T-helper 2 cell treated with Interferon-gamma antibody and Interleukin-4, amounts not matched to agents 5 μg/mL and 100 μg/mL, for 36 hours (primary cell): Measurements from ENCODE around the gene NEK8.

Experiments used
- DNase-seq: peaks from one replicate; pipeline ENCODE4 v3.0.0; 2021; ENCODE audit warnings: low spot score
- H3K27ac Mint-ChIP-seq: one replicate; pipeline ENCODE4 v1.8.0; 2021; ENCODE audit warnings: mild to moderate bottlenecking, mixed read lengths
- H3K27me3 Mint-ChIP-seq: one replicate; pipeline ENCODE4 v1.8.0; 2021; ENCODE audit warnings: low read depth, mixed read lengths
- H3K36me3 Mint-ChIP-seq: one replicate; pipeline ENCODE4 v1.8.0; 2021; ENCODE audit warnings: low read depth, mixed read lengths
- H3K4me1 Mint-ChIP-seq: one replicate; pipeline ENCODE4 v1.8.0; 2021; ENCODE audit warnings: low read depth, mixed read lengths
- H3K4me3 Mint-ChIP-seq: one replicate; pipeline ENCODE4 v1.8.0; 2022; ENCODE audit warnings: mild to moderate bottlenecking, moderate library complexity, mixed read lengths
- H3K9me3 Mint-ChIP-seq: one replicate; pipeline ENCODE4 v1.8.0; 2021; ENCODE audit warnings: mixed read lengths

The NEK8 gene

GRCh38 chr17:28749516-28750177, 21.1 kb downstream of the NEK8 start:
- H3K36me3 Mint-ChIP-seq: peaks cover 13% of the 10 kb centered on the region

DNA sequence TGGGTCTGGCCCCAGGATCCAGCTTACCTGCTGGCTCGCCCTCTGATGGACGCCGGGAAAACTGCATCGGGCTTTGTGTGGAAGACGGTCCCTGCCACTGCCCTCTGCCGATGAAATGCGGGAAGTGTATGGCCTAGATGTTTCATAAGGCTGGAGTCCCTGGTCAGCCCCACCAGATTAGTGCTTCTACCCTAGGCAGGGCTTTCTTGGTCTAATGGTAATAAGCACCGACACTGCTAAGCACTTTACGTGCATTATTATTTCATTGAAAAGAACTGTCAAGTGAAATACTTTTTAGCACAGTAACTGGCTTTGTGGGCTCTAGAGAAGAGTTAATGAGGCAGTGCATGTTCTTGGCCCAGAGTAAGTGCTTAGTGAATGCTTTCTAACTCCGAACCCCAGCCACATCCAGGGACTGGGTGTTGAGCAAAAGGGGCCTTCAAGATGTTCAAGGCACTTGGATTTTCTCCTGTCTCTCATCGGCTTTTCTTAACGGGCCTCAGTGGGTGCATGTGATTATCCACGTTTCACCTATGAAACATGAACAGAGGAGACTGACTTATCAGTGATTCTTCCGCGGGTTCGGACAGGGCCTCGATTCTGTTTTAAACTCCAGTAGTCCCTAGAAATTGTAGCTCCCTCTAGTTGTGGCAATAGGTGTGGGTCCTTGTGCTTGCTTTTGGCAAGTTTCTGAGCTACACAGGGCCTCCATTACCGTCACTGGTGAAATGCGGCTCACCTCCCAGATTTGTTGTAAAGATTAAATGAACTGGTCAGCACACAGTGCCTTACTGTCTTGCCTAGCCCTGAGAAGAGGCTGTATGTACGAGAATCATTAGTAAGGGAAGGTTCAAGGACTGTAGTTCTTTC, 21.8 kb downstream of the NEK8 start:
- no peak overlapping the region for H3K27ac Mint-ChIP-seq
- no peak overlapping the region for H3K4me3 Mint-ChIP-seq
- H3K36me3 Mint-ChIP-seq: peaks cover 13% of the 10 kb centered on the region
- peak; percentile 85 for DNase-seq
- no peaks in the 10 kb centered on the region for H3K9me3 Mint-ChIP-seq
- H3K27me3 Mint-ChIP-seq: no peaks in the 10 kb centered on the region
- peaks cover 8% of the 10 kb centered on the region for H3K4me1 Mint-ChIP-seq

More at GRCh38 chr17:28749516-28750177, 21.1 kb downstream of the NEK8 start:
- no peak for DNase-seq
- no peaks in the 10 kb centered on the region for H3K27me3 Mint-ChIP-seq
- no peaks in the 10 kb centered on the region for H3K9me3 Mint-ChIP-seq
- peaks cover 10% of the 10 kb centered on the region for H3K4me1 Mint-ChIP-seq
- no peak overlapping the region for H3K4me3 Mint-ChIP-seq
- H3K27ac Mint-ChIP-seq: no peak overlapping the region

DNA sequence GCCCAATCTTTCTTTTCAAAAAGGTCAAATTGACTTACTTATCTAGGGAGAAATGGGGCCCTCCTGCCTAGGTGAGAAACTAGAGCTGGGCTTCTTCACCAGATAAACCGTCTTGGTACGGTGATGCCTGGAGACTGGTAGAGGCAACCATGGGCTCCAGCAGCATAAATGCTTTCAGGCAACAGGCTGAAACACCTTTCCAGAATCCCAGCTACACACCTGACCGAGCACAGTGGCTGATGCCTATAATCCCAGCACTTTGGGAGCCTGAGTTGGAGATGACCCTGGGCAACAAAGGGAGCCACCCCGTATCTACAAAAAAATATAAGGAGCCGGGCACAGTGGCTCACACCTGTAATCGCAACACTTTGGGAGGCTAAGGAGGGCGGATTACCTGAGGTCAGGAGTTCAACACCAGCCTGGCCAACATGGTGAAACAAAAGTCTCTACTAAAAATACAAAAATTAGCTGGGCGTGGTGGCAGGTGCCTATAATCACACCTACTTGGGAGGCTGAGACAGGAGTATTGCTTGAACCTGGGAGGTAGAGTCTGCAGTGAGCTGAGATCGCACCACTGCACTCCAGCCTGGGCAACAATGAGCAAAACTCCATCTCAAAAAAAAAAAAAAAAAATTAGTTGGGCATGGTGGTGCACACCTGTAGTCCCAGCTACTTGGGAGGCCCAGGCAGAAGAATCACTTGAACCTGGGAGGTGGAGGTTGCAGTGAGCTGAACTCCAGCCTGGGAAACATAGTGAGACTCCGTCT, 23.2 kb downstream of the NEK8 start:
- no peaks in the 10 kb centered on the region for H3K27me3 Mint-ChIP-seq
- H3K36me3 Mint-ChIP-seq: peaks cover 13% of the 10 kb centered on the region
- no peak overlapping the region for H3K27ac Mint-ChIP-seq
- no peak overlapping the region for H3K4me3 Mint-ChIP-seq
- H3K4me1 Mint-ChIP-seq: peaks cover 2% of the 10 kb centered on the region
- no peak for DNase-seq
- H3K9me3 Mint-ChIP-seq: no peaks in the 10 kb centered on the region

DNA sequence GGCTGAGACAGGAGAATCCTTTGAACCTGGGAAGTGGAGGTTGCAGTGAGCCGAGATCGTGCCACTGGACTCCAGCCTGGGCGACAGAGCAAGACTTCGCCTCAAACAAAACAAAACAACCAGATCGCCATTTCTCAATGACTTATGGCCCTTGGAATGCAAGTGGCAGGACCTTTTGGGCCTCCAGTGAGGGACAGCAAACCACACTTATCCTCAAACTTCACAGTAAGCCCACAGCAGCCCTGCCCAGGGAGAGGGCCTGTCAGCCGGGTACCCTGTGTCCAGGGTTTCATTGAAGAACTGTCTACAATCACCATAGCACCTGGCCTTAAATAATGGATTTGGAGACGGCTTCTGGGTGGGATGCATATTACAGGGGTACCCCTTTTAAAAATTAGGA, 26.9 kb downstream of the NEK8 start:
- H3K27me3 Mint-ChIP-seq: no peaks in the 10 kb centered on the region
- DNase-seq: no peak
- H3K4me1 Mint-ChIP-seq: no peaks in the 10 kb centered on the region
- no peak overlapping the region for H3K4me3 Mint-ChIP-seq
- H3K27ac Mint-ChIP-seq: no peak overlapping the region
- H3K9me3 Mint-ChIP-seq: no peaks in the 10 kb centered on the region
- H3K36me3 Mint-ChIP-seq: peaks cover 14% of the 10 kb centered on the region

- H3K4me1 Mint-ChIP-seq: no peaks in the 10 kb centered on the region
- H3K27me3 Mint-ChIP-seq: no peaks in the 10 kb centered on the region
- no peak overlapping the region for H3K27ac Mint-ChIP-seq
- no peak overlapping the region for H3K4me3 Mint-ChIP-seq
- no peak for DNase-seq
- no peaks in the 10 kb centered on the region for H3K9me3 Mint-ChIP-seq
- peaks cover 14% of the 10 kb centered on the region for H3K36me3 Mint-ChIP-seq
Observed at GRCh38 chr17:28756049-28756804, 27.6 kb downstream of the NEK8 start.

GRCh38 chr17:28758411-28759121, 30.0 kb downstream of the NEK8 start:
- Mint-ChIP-seq H3K4me1 (peaks cover 4% of the 10 kb centered on the region), H3K4me3 (no peak overlapping the region), H3K36me3 (peaks cover 18% of the 10 kb centered on the region), H3K27ac (no peak overlapping the region), H3K9me3 (no peaks in the 10 kb centered on the region), H3K27me3 (no peaks in the 10 kb centered on the region)
- DNase-seq: no peak

DNA sequence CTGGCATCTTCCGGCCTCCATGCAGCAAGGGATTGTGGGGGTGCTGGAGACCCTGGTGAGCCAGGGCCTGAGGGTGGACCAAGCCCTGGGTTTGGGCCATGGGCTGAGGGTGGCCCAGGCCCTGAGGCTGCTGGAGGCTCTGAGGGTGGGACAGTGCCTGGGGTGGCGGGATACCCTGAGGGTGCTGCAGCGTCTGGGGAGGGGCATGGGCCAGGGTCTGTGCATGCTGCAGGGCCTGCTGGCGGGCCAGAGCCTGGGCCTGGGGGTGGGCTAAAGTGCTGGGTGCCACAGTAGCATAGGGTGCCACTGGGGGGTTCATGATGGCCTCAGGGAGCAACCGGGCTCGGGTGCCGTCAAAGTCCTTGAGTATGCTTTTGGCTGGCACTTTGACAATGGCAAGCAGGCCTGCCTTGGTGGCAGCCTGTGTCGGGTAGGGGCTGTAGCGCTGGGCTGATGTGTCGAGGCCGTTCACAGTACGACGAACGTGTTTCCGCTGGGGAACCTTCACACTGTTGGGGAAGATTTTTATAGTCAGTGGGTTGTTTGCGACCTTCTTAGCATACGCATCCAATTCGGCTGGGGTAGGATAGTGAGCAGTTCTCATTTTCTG, 30.8 kb downstream of the NEK8 start:
- Mint-ChIP-seq H3K4me1 (peaks cover 6% of the 10 kb centered on the region), H3K9me3 (no peaks in the 10 kb centered on the region), H3K27ac (no peak overlapping the region), H3K4me3 (no peak overlapping the region), H3K27me3 (no peaks in the 10 kb centered on the region), H3K36me3 (peaks cover 21% of the 10 kb centered on the region)
- DNase-seq: no peak

DNA sequence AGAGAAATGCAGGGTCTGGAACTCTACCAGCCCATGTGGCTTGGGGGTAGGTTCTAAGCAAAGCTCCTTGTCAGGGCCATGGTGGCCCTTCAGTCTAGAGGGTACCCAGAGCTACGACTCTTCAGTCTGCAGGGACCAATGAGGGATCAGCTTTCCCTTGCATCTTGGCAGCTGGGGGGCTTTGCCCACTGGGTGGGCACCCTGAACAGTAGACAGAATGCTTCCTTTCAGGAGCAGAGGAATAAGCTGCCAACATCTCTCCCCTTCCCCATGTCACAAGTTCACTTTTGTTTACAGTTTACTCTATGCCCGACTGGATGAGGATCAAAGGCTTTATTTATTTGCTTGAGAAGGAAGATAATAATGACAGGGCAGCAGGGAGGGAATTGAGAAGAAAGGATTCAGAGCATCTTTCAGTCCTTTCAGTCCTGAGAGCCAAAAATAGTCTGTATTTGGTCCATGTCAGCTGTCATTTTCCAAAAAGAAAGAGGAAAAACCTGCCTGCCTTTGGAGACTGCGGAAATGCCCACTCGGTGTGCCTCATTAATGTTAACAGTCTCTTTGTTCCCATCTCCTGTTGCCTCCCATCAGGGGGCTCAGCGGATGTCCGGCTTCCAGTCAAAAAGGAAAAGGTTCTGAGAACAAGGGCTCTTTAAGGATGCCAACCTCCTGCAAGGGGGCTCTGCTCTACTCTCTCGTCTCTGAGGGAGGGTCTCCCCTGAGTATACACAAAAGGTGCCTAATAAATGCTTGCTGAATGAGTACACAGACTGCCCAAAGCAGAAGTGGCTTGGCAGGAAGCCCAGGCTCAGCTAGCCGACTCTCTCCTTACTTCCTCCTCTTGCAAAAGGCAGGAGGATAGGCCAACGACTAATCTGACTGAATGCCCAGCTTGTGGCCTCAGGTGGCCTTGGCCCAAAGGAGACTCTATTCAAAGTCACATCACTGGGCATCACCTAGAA, 32.3 kb downstream of the NEK8 start:
- H3K4me3 Mint-ChIP-seq: no peak overlapping the region
- no peaks in the 10 kb centered on the region for H3K9me3 Mint-ChIP-seq
- no peak overlapping the region for H3K27ac Mint-ChIP-seq
- H3K27me3 Mint-ChIP-seq: no peaks in the 10 kb centered on the region
- DNase-seq: no peak
- H3K36me3 Mint-ChIP-seq: peaks cover 21% of the 10 kb centered on the region
- peaks cover 6% of the 10 kb centered on the region for H3K4me1 Mint-ChIP-seq

DNA sequence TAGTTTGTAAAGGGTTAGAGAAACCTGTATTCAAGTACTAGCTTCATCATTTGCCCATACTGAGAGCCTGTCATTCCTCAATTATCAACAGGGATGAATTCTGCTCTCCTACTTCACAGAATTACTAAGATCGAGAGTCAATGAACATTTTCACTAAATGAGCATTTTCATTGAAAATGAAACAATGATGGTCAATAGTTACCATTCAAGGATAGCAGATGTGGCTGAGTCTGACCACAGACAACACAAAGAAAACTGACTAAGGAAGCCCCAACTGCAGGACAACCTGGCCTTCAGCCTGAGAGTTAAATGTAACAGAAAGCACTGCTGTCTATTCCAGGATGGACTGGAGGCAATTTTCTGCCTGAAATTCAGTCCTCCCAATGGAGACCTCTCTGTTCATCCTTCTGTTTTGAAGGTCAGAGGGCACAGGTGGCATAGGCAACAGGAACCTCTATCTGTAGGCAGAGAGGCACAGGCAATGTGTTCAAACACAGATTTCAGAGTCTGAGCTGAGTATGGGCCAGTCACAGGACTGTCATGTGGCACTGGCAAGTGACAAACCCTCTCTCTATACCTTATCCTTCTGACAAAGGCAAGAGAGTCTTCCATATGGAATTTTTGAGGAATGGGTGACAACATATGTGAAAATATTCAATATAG, 34.7 kb downstream of the NEK8 start:
- Mint-ChIP-seq H3K27ac (no peak overlapping the region), H3K27me3 (no peaks in the 10 kb centered on the region), H3K4me3 (no peak overlapping the region), H3K4me1 (peaks cover 6% of the 10 kb centered on the region), H3K9me3 (no peaks in the 10 kb centered on the region), H3K36me3 (peaks cover 12% of the 10 kb centered on the region)
- DNase-seq: no peak

DNA sequence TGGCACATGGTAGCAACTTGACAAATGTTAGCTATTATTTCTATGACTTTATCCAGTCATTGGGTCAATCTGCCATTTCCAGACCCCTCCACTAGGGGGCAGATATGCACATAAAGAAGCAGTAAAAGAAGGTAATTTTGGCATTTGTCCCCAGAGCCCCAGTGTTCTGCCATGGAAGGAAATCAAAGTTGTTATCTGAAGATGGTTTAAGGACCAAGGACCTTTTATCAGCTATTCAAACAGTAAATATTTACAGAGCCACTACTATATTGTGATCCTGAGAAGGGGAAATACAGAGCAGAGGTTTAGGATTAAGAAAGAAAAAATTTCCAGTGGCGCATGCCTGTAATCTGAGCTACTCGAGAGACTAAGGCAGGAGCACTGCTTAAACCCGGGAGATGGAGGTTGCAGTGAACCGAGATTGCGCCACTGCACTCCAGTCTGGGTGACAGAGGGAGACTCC, 35.2 kb downstream of the NEK8 start:
- H3K36me3 Mint-ChIP-seq: peaks cover 12% of the 10 kb centered on the region
- no peak overlapping the region for H3K27ac Mint-ChIP-seq
- peaks cover 6% of the 10 kb centered on the region for H3K4me1 Mint-ChIP-seq
- H3K27me3 Mint-ChIP-seq: no peaks in the 10 kb centered on the region
- no peak overlapping the region for H3K4me3 Mint-ChIP-seq
- peak; percentile 57 for DNase-seq
- H3K9me3 Mint-ChIP-seq: no peaks in the 10 kb centered on the region

DNA sequence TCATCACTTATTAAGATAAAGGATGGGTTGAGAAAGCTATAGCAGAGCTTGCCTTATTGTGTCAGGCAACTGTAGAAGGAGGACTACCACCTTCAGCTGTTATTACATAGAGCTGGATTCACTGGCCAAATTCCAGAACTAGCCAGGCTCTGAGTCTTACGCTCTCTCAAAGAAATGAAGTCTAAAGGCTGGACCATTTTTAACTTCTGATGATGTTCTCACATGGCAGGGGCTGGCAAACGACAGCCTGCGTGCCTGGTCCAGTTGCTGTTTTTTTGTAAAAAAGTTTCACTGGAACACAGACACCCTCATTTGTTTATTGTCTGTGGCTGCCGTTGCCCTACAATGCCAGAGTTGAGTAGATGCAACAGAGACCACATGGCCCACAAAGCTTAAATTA, 36.5 kb downstream of the NEK8 start:
- no peaks in the 10 kb centered on the region for H3K27me3 Mint-ChIP-seq
- DNase-seq: no peak
- no peaks in the 10 kb centered on the region for H3K9me3 Mint-ChIP-seq
- no peak overlapping the region for H3K4me3 Mint-ChIP-seq
- no peak overlapping the region for H3K27ac Mint-ChIP-seq
- H3K4me1 Mint-ChIP-seq: peaks cover 6% of the 10 kb centered on the region
- H3K36me3 Mint-ChIP-seq: peaks cover 9% of the 10 kb centered on the region
